Esophagus muscularis mucosa (tissue), 4 donors: Measurements from ENCODE around the gene CST11. TPM values are rescaled to one million over a fixed set of nuclear protein-coding genes. Genes with fewer than 3 reads are reported as not detected.

ENCODE experiments used
- DNase-seq: peaks from one replicate; pipeline ENCODE4 v3.0.0-alpha.2; 2017; ENCODE audit errors: extremely low spot score
- H3K27ac ChIP-seq, 4 donors: fragments of 200-600 bp; sonication (generic); replicated peaks in 1 of 4; 1 replicate in 3 of 4; 2 replicates in 1 of 4; pipeline ENCODE4 v1.5.1; 2016 to 2019; ENCODE audit warnings: mild to moderate bottlenecking in 1 of 4
- H3K27me3 ChIP-seq, 4 donors: fragments of 200-600 bp; sonication (generic); one replicate each; pipeline versions ENCODE4 v1.5.1 to v1.6.0; 2016 to 2019
- H3K36me3 ChIP-seq, 4 donors: fragments of 200-600 bp; sonication (generic); one replicate each; pipeline ENCODE4 v1.5.1; 2016 to 2019
- H3K4me1 ChIP-seq, 4 donors: fragments of 200-600 bp; sonication (generic); one replicate each; pipeline ENCODE4 v1.5.1; 2016 to 2019
- H3K4me3 ChIP-seq, 4 donors: fragments of 200-600 bp; sonication (generic); 1 replicate in 2 of 4; 2 replicates in 2 of 4; pipeline ENCODE4 v1.5.1; 2016 to 2019; ENCODE audit warnings: mild to moderate bottlenecking in 4 of 4, moderate library complexity in 1 of 4
- H3K9me3 ChIP-seq, 4 donors: fragments of 200-600 bp; sonication (generic); 1 replicate in 3 of 4; 2 replicates in 1 of 4; pipeline ENCODE4 v1.5.1; 2016 to 2019
- EP300 ChIP-seq: sonication (generic); formaldehyde crosslinking; IDR thresholded peaks from one replicate; pipeline ENCODE4 v1.6.1; 2017; ENCODE audit warnings: antibody characterized with exemption
- POLR2A ChIP-seq: fragments of 450-650 bp; IDR thresholded peaks from one replicate; pipeline ENCODE4 v1.6.1; 2017; ENCODE audit warnings: antibody characterized with exemption, moderate library complexity, mild to moderate bottlenecking, low read depth
- POLR2AphosphoS5 ChIP-seq, 2 donors: sonication (generic); formaldehyde crosslinking; IDR thresholded peaks; one replicate each; pipeline ENCODE4 v1.6.1; 2017; ENCODE audit warnings: antibody characterized with exemption in 2 of 2
- WGBS: methylation state at CpG from one replicate; pipeline ENCODE4 v1.1.5; 2018; 5-methylcytosine and 5-hydroxymethylcytosine counted together
- intact Hi-C: fragments of 100-400 bp; cut with DNase I; formaldehyde crosslinking; loops from one replicate; pipeline ENCODE4 v1.15.1; 2023
- total RNA-seq, 4 donors: library from RNA; depleted of rRNA; stranded (reverse); fragments of >200 nt; gene quantifications; one replicate each; pipeline versions ENCODE4 v1.1.0 to v1.2.1, GENCODE V29; 2016
- TF ChIP-seq, protein P1 (sequence below), 3 experiments: fragments of 200-600 bp in 2 of 3; fragments of 450-650 bp in 1 of 3; sonication (generic) in 2 of 3; IDR thresholded peaks; one replicate each; pipeline ENCODE4 v1.5.1; 2017 to 2019; ENCODE audit warnings: antibody characterized with exemption in 3 of 3, mild to moderate bottlenecking in 2 of 3, moderate library complexity in 1 of 3

Gene CST11
- total RNA-seq, 4 donors from 2014 or later = not detected

DNA sequence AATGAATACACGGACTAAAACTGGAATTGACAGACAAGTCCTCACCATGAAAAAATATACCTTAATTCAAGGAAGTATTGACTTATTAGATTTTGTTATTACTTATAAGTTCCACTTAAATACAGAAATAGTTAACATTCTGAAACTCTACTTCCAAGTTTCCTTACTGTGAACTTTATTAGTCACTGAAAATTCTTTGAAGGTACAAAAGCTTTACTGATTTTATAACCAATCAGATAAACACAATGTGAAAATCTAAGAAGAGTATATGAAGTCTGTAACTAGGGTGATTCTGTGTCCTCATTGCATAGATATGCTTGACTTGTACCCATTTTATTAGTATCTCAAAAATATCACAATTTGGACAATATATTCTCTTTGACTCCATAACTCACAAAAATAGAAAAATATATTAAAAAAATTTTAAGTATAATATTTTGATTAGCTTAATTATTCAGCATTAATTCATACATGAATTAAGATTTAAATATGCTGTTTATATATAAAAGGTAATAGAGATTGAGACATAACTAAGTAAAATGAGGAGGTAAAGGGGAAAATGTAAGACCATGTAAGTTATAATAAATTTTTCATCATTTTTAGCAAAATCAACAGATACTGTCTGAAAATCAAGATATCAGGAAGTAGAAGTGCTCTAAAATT is 38.0 kb downstream of the CST11 start:
- TF ChIP-seq, protein P1, sequence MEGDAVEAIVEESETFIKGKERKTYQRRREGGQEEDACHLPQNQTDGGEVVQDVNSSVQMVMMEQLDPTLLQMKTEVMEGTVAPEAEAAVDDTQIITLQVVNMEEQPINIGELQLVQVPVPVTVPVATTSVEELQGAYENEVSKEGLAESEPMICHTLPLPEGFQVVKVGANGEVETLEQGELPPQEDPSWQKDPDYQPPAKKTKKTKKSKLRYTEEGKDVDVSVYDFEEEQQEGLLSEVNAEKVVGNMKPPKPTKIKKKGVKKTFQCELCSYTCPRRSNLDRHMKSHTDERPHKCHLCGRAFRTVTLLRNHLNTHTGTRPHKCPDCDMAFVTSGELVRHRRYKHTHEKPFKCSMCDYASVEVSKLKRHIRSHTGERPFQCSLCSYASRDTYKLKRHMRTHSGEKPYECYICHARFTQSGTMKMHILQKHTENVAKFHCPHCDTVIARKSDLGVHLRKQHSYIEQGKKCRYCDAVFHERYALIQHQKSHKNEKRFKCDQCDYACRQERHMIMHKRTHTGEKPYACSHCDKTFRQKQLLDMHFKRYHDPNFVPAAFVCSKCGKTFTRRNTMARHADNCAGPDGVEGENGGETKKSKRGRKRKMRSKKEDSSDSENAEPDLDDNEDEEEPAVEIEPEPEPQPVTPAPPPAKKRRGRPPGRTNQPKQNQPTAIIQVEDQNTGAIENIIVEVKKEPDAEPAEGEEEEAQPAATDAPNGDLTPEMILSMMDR (IDR thresholded peaks at IDR 0.05) = no peak
- no peak for TF ChIP-seq EP300
- TF ChIP-seq POLR2AphosphoS5 (IDR thresholded peaks at IDR 0.05) = no peak
- TF ChIP-seq POLR2A = no peak
- no peaks in the 10 kb centered on the region for H3K9me3 ChIP-seq
- no peak overlapping the region for H3K27ac ChIP-seq
- peaks cover 31 to 79% (median 63%) of the 10 kb centered on the region in 4 donors for H3K4me1 ChIP-seq
- WGBS = 88% methylated on average over 1 of the region's 1 CpG
- intact Hi-C loops = loop anchor here (5.0 kb wide), 1 partner anchor 47 kb away; no protein-coding TSS in a partner anchor
- H3K4me3 ChIP-seq = no peak overlapping the region
- no peak for DNase-seq
- H3K36me3 ChIP-seq = no peaks in the 10 kb centered on the region
- no peaks in the 10 kb centered on the region for H3K27me3 ChIP-seq

DNA sequence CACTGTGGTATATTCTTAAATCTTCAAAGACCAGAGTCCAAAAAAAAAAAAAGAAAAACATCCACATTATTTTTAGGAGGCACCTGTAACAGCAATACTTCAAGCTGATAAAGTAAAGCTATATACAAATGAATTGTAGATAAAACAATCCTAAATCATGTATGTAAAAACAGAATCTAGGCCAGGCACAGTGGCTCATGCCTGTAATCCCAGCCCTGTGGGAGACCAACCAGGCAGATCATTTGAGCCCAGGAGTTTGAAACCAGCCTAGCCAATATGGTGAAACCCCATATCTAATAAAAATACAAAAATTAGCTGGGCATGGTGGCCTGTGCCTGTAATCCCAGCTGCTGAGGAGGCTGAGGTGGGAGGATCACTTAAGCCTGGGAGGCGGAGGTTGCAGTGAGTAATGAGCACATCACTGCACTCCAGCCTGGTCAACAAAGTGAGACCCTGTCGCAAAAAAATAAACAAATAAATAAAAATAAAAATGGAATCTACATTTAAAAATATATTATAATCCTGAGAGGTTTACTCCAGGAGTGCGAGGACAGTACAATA is 38.7 kb downstream of the CST11 start:
- Histone ChIP-seq H3K4me3 (no peak overlapping the region), H3K27ac (no peak overlapping the region), H3K9me3 (no peaks in the 10 kb centered on the region), H3K27me3 (no peaks in the 10 kb centered on the region), H3K36me3 (no peaks in the 10 kb centered on the region), H3K4me1 (peaks cover 24 to 77% (median 57%) of the 10 kb centered on the region in 4 donors)
- WGBS = 83% methylated on average over 3 of the region's 3 CpGs
- peak; percentile 12 for DNase-seq
- intact Hi-C loops = no loop called here
- no peak for TF ChIP-seq POLR2A
- TF ChIP-seq, protein P1 (IDR thresholded peaks at IDR 0.05) = no peak
- TF ChIP-seq POLR2AphosphoS5 (IDR thresholded peaks at IDR 0.05) = no peak
- no peak for TF ChIP-seq EP300

DNA sequence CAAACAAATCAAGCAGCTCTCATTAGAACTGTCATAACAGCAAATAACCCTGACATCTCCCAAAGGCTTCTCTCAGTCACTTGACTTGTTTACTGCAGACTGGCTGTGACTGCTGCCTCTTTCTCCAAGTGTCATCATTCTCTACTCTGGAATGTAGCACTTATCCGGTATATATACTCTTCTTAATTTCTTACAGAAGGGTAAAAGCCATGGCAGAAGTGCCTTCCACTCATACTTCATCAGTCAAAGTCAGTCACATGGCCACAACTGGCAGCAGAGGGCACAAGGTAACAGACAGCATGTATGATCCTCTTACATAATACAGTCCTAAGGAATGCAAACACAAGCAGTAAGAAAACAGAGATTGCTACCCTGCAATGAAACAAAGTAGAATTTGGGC is 40.6 kb downstream of the CST11 start:
- H3K9me3 ChIP-seq = no peaks in the 10 kb centered on the region
- 41% methylated on average over 1 of the region's 1 CpG for WGBS
- DNase-seq = peak; percentile 47
- intact Hi-C loops = no loop called here
- H3K4me3 ChIP-seq = no peak overlapping the region
- no peaks in the 10 kb centered on the region for H3K36me3 ChIP-seq
- TF ChIP-seq, protein P1 (IDR thresholded peaks at IDR 0.05) = no peak
- no peak for TF ChIP-seq POLR2AphosphoS5 (IDR thresholded peaks at IDR 0.05)
- TF ChIP-seq POLR2A = no peak
- no peak for TF ChIP-seq EP300
- H3K4me1 ChIP-seq = peaks cover 25 to 70% (median 44%) of the 10 kb centered on the region in 4 donors
- H3K27ac ChIP-seq = peak overlapping the region in 1 of 4 donors; percentile 3
- H3K27me3 ChIP-seq = no peaks in the 10 kb centered on the region

DNA sequence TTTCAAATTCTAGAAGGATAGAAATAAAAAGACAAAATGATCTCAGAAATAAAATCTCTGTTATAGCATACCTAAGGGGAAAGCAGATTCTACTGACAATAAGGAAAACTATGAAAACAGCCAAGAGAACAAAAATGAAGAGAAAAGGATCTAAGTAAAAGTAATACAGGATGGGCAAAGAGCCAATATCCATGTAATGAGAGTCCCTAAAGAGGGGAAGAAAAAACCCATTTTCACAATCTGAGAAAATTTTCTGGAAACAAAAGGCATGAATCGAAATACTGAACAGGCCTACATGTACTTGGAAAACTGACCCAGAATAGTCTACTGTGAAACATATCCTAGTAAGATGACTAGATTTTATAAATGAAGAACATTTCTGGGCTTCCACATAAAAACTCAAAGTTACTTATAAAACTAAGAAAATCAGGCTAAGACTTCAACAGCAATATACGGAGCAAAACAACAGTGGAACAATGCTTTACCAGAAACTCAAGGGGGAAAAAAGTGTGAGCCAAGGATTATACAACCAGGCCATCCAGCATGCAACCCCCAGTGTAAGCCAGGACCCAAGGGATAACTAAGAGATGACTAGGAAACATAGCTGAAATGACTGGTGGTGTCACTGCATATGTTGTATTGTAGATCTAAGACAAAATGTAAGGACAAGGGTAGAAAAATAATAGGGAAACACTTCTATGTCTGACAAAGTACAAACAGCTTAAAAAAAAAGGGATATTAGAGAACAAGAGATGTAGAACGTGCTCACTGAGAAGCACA is 41.6 kb downstream of the CST11 start:
- H3K4me3 ChIP-seq = no peak overlapping the region
- H3K9me3 ChIP-seq = no peaks in the 10 kb centered on the region
- no peak overlapping the region for H3K27ac ChIP-seq
- H3K27me3 ChIP-seq = no peaks in the 10 kb centered on the region
- DNase-seq = peak; percentile 14
- TF ChIP-seq POLR2A (no peak), POLR2AphosphoS5 (IDR thresholded peaks at IDR 0.05) (no peak), EP300 (no peak)
- TF ChIP-seq, protein P1 (IDR thresholded peaks at IDR 0.05) = no peak
- H3K36me3 ChIP-seq = no peaks in the 10 kb centered on the region
- 83% methylated on average over 3 of the region's 3 CpGs for WGBS
- intact Hi-C loops = no loop called here
- H3K4me1 ChIP-seq = peaks cover 23 to 64% (median 41%) of the 10 kb centered on the region in 4 donors
